ENCODE results near the gene ARMC3. TPM values are rescaled to one million over a fixed set of nuclear protein-coding genes. Genes with fewer than 3 reads are reported as not detected.

The ARMC3 gene
- total and polyA plus RNA-seq, 9 of the 15 experiments (the other 6 are each of a cell fraction or from before 2014, with no cell fraction given), result 0.33 to 1.1 (median 0.62) TPM

DNA sequence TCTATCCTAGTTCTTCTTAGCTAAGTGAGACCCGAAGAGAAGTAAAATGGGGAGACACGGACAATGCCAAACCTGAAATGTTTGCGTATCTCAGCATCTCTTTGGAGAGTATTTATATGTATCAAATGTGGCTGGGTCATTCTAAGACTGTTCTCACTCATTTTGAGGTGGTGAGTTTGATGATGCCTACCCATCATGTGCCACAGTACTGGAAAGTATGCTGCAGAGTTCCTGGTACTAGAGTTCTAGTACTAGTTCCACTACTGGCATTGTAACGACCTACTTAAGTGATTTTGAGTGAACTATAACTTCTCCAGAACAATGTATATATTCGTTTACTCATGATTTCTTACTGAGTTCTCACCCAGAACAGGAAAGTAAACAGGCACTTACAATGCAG, 41.9 kb downstream of the ARMC3 start:
- H3K79me2 ChIP-seq (ENCODE audit: control insufficient read depth, insufficient read depth, low read length), result no peaks in the 10 kb centered on the region
- H3K27me3 ChIP-seq (ENCODE audit: control insufficient read depth in 2 of 2, insufficient read depth in 2 of 2, low read length in 2 of 2), result no peaks in the 10 kb centered on the region
- TF ChIP-seq MTA3 (IDR thresholded peaks at IDR 0.05; ENCODE audit: borderline replicate concordance) (no peak), FOXK2 (conservative IDR thresholded peaks at IDR 0.05 in 1 of 2, IDR thresholded peaks at IDR 0.05 in 1 of 2; ENCODE audit: low read depth in 2 of 2) (no peak), RAD51 (IDR thresholded peaks at IDR 0.05; ENCODE audit: borderline replicate concordance, low read depth) (no peak), ERF (CRISPR knock-in tag; IDR thresholded peaks at IDR 0.05) (no peak), ZNF717 (CRISPR knock-in tag; IDR thresholded peaks at IDR 0.05) (no peak), ZNF184 (CRISPR knock-in tag; IDR thresholded peaks at IDR 0.05) (no peak), NR3C1 (CRISPR knock-in tag; IDR thresholded peaks at IDR 0.05) (no peak), TAF15 (IDR thresholded peaks at IDR 0.05; ENCODE audit: low read depth, low read length) (no peak), CHD4 (IDR thresholded peaks at IDR 0.05; ENCODE audit: insufficient read depth, insufficient replicate concordance, low read depth, low read length, poor library complexity, severe bottlenecking) (no peak), ARID2 (IDR thresholded peaks at IDR 0.05) (no peak), MECOM (CRISPR knock-in tag; IDR thresholded peaks at IDR 0.05) (no peak), HES1 (IDR thresholded peaks at IDR 0.05; ENCODE audit: low read depth) (no peak)
- TF ChIP-seq, protein P1, sequence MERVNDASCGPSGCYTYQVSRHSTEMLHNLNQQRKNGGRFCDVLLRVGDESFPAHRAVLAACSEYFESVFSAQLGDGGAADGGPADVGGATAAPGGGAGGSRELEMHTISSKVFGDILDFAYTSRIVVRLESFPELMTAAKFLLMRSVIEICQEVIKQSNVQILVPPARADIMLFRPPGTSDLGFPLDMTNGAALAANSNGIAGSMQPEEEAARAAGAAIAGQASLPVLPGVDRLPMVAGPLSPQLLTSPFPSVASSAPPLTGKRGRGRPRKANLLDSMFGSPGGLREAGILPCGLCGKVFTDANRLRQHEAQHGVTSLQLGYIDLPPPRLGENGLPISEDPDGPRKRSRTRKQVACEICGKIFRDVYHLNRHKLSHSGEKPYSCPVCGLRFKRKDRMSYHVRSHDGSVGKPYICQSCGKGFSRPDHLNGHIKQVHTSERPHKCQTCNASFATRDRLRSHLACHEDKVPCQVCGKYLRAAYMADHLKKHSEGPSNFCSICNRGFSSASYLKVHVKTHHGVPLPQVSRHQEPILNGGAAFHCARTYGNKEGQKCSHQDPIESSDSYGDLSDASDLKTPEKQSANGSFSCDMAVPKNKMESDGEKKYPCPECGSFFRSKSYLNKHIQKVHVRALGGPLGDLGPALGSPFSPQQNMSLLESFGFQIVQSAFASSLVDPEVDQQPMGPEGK (CRISPR knock-in tag; IDR thresholded peaks at IDR 0.05; ENCODE audit: borderline replicate concordance), result no peak
- TF ChIP-seq, protein P2, sequence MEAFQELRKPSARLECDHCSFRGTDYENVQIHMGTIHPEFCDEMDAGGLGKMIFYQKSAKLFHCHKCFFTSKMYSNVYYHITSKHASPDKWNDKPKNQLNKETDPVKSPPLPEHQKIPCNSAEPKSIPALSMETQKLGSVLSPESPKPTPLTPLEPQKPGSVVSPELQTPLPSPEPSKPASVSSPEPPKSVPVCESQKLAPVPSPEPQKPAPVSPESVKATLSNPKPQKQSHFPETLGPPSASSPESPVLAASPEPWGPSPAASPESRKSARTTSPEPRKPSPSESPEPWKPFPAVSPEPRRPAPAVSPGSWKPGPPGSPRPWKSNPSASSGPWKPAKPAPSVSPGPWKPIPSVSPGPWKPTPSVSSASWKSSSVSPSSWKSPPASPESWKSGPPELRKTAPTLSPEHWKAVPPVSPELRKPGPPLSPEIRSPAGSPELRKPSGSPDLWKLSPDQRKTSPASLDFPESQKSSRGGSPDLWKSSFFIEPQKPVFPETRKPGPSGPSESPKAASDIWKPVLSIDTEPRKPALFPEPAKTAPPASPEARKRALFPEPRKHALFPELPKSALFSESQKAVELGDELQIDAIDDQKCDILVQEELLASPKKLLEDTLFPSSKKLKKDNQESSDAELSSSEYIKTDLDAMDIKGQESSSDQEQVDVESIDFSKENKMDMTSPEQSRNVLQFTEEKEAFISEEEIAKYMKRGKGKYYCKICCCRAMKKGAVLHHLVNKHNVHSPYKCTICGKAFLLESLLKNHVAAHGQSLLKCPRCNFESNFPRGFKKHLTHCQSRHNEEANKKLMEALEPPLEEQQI (IDR thresholded peaks at IDR 0.05), result no peak
- BruUV-seq (replicated peaks), result no TSS peak
- no peak overlapping the region; the same call in 1 of the 2 replicates for H2AFZ ChIP-seq (ENCODE audit: low read depth, low read length)
- H3K4me1 ChIP-seq (replicated peaks in 1 of 2; ENCODE audit: control insufficient read depth in 2 of 2, insufficient read depth in 2 of 2, low read length in 2 of 2), result peaks cover 0 to 6% of the 10 kb centered on the region in 2 experiments; a peak in 2 of 5 replicates
- H3K4me2 ChIP-seq (ENCODE audit: insufficient read depth, low read length), result no peak overlapping the region
- no peaks in the 10 kb centered on the region for H3K9me1 ChIP-seq (ENCODE audit: control insufficient read depth, insufficient read depth, low read length)
- intact Hi-C loops (cut with micrococcal nuclease), result no loop called here
- in situ Hi-C loops (cut with MboI), result no loop called here
- FAIRE-seq, result no peak
- CTCF ChIA-PET (ENCODE audit: low intra/inter-chr PET ratio), result no interaction called here
- H4K20me1 ChIP-seq (replicated peaks; ENCODE audit: control insufficient read depth, insufficient read depth, low read length), result no peaks in the 10 kb centered on the region
- no peak overlapping the region for H3K27ac ChIP-seq (ENCODE audit: extremely low read depth, low read depth, low read length)
- H3K9me3 ChIP-seq (replicated peaks; ENCODE audit: control insufficient read depth, insufficient read depth, low read depth, low read length), result no peaks in the 10 kb centered on the region
- H3K9ac ChIP-seq (ENCODE audit: insufficient read depth in 1 of 2, low read depth in 2 of 2, low read length in 2 of 2), result no peak overlapping the region
- POLR2A ChIA-PET, result no interaction called here
- H3K36me3 ChIP-seq (ENCODE audit: control insufficient read depth, insufficient read depth, low read length), result no peaks in the 10 kb centered on the region
- no peak overlapping the region for H3K4me3 ChIP-seq
- DNase-seq (ENCODE audit: extremely low read depth in 1 of 4, low spot score in 3 of 4), result no peak
- ATAC-seq, result no peak
- 44% methylated on average over 5 of the region's 5 CpGs for WGBS (ENCODE audit: insufficient coverage, low coverage, missing lambda C conversion rate)

Data from K562 (cell line).